ENCODE results near the gene CDC7.

The CDC7 gene

DNA sequence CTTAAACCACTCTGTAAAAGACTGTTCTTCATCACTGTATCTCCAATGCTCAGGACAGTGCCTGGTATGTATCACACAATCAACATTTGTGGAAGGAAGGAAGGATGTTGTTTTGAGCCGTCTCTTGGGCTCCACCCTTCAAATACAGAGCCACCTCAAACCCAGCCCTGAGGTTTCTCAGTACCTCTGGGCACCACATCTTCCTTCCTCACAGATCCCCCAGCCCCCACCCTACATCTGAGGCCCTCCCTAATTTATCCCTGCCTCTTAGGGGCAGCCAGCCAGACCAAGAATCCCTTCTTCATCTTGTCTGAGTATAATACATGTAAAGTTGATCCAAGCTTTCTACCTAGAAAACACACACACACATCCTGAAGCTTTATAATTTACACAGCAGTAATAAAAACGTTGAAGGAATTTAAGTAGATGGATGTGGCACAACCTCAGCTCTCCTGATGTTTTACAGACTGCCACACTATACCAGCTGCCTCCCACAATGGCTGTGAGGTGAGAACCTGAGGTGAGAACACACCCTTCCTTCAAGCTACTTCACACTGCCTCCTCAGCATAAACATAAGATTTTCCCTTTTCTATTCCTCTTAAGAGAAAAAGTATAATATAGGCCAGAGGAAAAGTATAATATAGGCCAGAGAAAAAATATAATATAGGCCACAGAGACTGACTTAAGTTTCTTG lies 48.5 kb downstream of the CDC7 start:
- DNase-seq = no peak

DNA sequence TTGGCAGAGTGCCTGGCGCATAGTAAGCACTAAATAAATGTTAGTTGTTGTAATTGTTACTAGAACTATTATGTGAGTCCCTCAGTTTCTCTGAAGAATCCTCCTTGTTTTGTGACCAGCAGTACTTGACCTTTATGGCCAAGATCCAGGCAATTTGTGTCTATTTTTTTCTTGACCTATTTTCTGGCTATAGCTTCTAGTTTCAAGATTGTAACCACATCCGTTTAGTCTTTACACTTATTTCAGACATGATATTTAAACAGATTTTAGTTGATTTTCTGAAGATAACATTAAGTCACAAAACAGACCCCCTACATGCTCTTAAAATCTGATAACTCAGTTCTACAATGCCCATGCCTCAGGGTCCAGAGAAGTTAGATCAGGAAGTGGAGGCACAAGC lies 50.3 kb downstream of the CDC7 start:
- no peak for DNase-seq

DNA sequence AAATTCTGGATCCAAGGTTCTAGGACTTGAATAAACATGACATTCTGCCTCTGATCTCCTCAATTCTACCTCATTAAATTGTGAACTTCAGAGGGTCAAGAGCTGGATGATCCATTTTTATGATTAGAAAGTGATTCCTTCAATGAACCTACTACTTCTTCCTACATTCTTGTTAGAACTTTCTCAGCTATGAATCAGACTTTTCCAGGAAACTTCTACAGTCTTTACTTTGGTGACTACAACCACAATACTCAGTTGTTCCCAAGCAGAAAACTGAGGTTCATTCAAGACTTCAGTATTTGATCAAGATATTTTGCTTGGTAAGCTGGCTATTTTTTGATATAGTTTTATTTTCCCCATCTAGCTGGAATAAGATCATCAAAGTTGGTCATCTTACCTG lies 51.4 kb downstream of the CDC7 start:
- no peak for DNase-seq

- DNase-seq = no peak
These were observed 51.9 kb downstream of the CDC7 start for GRCh38 chr1:91552596-91552995.

GRCh38 chr1:91553177-91553591 lies 52.5 kb downstream of the CDC7 start:
- peak; percentile 82 for DNase-seq

DNA sequence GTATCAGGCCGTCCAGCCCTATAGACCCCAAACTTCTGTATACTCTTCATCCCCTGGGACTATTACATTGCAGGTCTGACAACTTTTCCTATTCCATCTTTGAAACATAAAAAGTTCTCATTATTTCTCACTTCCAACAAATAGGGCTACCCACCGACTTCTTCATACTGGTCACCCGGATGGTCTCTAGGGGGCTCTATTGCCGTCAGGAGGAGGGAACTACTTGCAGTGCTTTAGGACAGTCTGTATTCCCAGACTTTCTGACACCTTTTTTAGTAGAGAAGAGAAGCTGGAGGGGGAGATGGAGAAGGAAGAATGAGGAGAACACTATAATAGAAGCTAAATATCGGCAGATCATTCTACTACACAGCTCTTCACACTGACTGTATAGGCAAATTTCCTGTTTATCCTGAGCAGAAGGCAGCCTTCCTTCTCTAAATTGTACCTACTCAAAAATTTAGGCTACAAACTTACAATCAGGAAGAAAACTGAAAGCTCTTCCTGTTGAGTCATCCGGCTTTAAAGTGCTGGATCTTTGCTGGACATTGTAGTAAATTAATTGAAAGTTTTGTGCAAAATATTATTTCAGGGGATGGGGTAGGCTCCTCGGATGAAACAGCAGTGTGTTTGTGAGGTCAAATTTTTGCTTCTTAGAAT lies 54.6 kb downstream of the CDC7 start:
- DNase-seq = peak; percentile 41

GRCh38 chr1:91555821-91556531 lies 55.3 kb downstream of the CDC7 start:
- DNase-seq = peak; percentile 83

- no peak for DNase-seq
These were observed 55.9 kb downstream of the CDC7 start for GRCh38 chr1:91556556-91556955.

DNA sequence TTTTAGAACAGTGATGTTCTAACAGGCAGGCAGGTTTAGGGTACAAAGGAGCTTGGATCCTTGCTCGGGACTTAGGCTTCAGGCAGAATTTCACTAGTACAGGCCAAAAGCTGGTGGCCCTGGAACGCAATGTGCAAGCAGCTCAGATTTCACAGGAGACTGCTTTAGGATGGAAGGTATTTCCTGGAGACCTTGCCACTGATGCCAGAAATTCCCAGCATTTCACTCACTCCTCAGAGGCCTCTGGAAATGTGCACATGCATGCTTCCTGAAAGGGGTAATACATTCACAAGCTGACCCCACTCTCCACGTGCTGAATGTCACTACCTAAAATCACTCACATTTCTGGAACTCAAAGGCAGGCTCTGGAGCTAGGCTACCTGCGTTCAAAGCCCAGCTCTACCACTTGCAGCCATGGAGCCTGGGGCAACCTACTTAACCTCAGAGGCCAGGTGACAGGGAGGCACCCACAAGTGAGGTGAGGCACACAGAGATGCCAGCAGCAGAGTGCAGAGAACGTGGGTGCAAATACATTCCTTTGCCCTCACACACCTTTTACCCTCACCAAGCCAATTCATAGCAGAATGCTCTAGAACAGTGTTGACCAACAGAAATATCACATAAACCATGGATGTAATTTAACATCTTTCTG lies 56.5 kb downstream of the CDC7 start:
- no peak for DNase-seq

GRCh38 chr1:91557826-91558225 lies 57.2 kb downstream of the CDC7 start:
- DNase-seq = no peak

GRCh38 chr1:91559046-91559750 lies 58.5 kb downstream of the CDC7 start:
- no peak for DNase-seq

- no peak for DNase-seq
These were observed 59.4 kb downstream of the CDC7 start for GRCh38 chr1:91559838-91560565.

DNA sequence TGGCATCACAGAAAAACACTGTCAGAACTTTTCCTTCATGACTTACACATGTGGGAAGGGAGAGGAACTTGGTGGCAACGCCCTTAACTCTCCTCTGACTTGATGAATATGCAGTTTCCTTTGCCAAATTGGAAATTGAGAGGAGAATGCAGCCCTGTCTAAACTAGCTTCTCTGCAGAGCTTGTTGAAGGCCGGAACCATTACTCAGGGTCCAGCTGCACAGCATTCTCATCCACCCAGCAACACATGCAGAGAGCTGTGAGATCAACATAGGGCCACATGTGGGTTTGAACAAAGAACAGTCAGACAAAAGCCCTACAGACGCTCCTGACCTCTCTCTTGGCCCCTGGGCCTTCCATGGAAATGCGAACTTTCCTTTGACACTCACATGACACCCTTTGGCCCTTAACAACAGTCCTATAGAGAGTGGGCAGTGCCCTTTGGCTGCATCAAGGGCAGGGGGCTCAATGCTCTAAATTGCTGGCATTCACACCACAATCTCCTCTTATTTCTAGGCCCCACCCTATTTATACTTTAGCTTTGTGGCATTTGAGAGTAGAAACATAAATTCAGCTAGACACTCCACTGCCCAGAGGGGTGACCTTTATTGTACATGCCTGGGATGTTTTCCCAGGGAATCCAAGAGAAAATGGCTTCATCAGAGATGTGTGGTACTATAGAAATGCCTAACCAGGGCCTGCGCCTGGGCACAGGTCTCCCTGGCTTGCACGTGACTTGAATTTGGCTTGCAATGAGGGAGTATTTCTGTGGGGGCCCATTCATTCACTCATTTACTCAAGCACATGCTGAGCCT lies 64.4 kb downstream of the CDC7 start:
- no peak for DNase-seq

- DNase-seq = no peak
These were observed 66.9 kb downstream of the CDC7 start for GRCh38 chr1:91567583-91567982.

- no peak for DNase-seq
These were observed 67.6 kb downstream of the CDC7 start for GRCh38 chr1:91568261-91568660.

DNA sequence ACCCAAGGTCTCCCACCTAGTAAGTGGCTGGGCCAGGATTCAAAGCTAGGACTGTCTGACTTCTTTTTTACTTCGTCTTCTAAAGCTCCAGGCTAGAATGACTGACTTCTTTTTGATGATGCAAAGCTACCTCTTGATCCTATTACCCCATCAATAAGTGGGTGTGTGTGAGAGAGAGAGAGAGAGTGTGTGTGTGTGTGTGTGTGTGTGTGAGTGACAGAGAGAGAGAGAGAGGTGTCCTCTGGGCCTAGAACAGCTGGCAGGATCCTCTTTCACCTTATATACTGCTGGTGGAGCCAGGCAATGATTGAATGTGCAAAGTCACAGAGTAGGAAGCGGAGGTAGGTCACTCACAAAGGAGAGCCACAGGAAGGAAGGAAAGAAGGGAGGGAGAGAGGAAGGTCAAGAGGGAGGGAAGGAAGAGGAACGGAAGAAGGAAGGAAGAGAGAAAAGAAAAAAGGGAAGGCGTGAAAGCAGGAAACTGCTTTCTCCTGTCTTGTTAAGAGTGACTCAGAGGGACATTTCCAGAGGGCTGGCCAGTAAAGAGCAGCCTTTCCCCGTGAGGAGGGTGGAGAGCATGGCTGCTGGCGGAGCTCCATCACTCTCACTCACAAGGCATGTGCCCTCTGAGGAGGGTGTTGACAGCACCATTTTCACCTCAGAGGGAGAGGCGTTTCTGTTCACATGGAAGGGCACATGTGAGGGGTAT lies 68.9 kb downstream of the CDC7 start:
- DNase-seq = peak; percentile 93

- no peak for DNase-seq
These were observed 69.4 kb downstream of the CDC7 start for GRCh38 chr1:91570120-91570448.

- DNase-seq = no peak
These were observed 71.4 kb downstream of the CDC7 start for GRCh38 chr1:91572044-91572443.
